ENCODE data around the gene MARK3. TPM values are rescaled to one million over a fixed set of nuclear protein-coding genes. Genes with fewer than 3 reads are reported as not detected.

MARK3 gene
- total RNA-seq, 4 donors from 2014 or later = 47.3 to 68.2 (median 58.8) TPM

- WGBS, 2 donors = 89% methylated on average over 2 of the region's 2 CpGs
- H3K4me3 ChIP-seq (ENCODE audit: low read depth, poor library complexity, severe bottlenecking) = no peak overlapping the region
- DNase-seq (ENCODE audit: low spot score in 2 of 2) = no peak
- intact Hi-C loops (cut with DNase I; ENCODE audit: low total_unique reads) = no loop called here
- TF ChIP-seq CTCF (IDR thresholded peaks at IDR 0.05) (no peak), POLR2A (IDR thresholded peaks at IDR 0.05) (no peak)
Measured at GRCh38 chr14:103416916-103417315, 31.7 kb downstream of the MARK3 start.

GRCh38 chr14:103418481-103418818 is 33.2 kb downstream of the MARK3 start:
- DNase-seq (ENCODE audit: low spot score in 2 of 2) = no peak
- intact Hi-C loops (cut with DNase I; ENCODE audit: low total_unique reads) = no loop called here

GRCh38 chr14:103421556-103421955 is 36.3 kb downstream of the MARK3 start:
- 92 to 96% methylated on average over 3 of the region's 3 CpGs for WGBS, 2 donors
- no peak for DNase-seq (ENCODE audit: low spot score in 2 of 2)
- intact Hi-C loops (cut with DNase I; ENCODE audit: low total_unique reads) = no loop called here
- TF ChIP-seq POLR2A (IDR thresholded peaks at IDR 0.05) = no peak
- no peak for TF ChIP-seq CTCF (IDR thresholded peaks at IDR 0.05)
- no peak overlapping the region for H3K4me3 ChIP-seq (ENCODE audit: low read depth, poor library complexity, severe bottlenecking)

More at GRCh38 chr14:103418481-103418818, 33.2 kb downstream of the MARK3 start:
- TF ChIP-seq POLR2A (IDR thresholded peaks at IDR 0.05) (no peak), CTCF (IDR thresholded peaks at IDR 0.05) (no peak)
- no peak overlapping the region for H3K4me3 ChIP-seq (ENCODE audit: low read depth, poor library complexity, severe bottlenecking)
- 72 to 73% methylated on average over 3 of the region's 3 CpGs for WGBS, 2 donors

- no peak for TF ChIP-seq POLR2A (IDR thresholded peaks at IDR 0.05)
- TF ChIP-seq CTCF (IDR thresholded peaks at IDR 0.05) = no peak
- WGBS, 2 donors = 67 to 74% methylated on average over 1 of the region's 1 CpG
- H3K4me3 ChIP-seq (ENCODE audit: low read depth, poor library complexity, severe bottlenecking) = no peak overlapping the region
- intact Hi-C loops (cut with DNase I; ENCODE audit: low total_unique reads) = no loop called here
- no peak for DNase-seq (ENCODE audit: low spot score in 2 of 2)
Measured at GRCh38 chr14:103423050-103423461, 37.8 kb downstream of the MARK3 start.

DNA sequence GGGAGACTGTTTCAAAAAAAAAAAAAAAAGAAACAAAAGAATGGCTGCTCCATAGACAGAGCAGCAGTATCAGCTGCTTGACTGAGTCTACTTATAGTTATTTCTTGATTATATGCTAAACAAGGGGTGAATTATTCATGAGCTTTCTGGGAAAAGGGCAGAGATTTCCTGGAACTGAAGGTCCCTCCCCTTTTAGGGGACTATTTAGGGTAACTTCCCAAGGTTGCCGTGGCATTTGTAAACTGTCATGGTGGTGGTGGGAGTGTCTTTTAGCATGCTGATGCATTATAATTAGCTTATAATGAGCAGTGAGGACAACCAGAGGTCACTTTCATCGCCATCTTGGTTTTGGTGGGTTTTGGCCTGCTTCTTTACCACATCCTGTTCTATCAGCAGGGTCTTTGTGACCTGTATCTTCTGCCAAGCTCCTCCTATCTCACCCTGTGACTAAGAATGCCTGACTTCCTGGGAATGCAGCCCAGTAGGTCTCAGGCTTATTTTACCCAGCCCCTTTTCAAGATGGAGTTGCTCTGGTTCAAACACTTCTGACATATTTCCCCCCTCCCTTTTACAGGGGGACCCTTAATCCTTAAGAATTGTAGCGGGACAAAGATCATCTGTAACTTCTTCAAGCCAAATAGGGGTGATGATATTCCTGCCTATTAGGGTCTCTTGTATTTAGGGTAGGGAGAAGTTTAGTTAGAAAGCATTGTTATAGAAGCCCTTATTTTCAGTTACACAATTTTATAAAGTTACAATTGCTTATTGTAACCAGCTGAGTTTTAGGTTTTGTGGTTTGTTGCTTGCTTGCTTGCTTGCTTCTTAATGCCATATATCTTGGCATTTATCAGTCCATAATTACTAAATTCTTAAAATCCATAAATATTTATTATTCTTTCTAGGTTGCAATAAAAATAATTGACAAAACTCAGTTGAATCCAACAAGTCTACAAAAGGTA is 42.5 kb downstream of the MARK3 start:
- WGBS, 2 donors = 64 to 68% methylated on average over 3 of the region's 3 CpGs
- DNase-seq (ENCODE audit: low spot score in 2 of 2) = no peak
- no peak overlapping the region for H3K4me3 ChIP-seq (ENCODE audit: low read depth, poor library complexity, severe bottlenecking)
- intact Hi-C loops (cut with DNase I; ENCODE audit: low total_unique reads) = no loop called here
- no peak for TF ChIP-seq CTCF (IDR thresholded peaks at IDR 0.05)
- TF ChIP-seq POLR2A (IDR thresholded peaks at IDR 0.05) = no peak

All from lower leg skin (tissue), 4 donors.